Retinal pigment epithelial cell (primary cell): Measurements from ENCODE around the gene KNSTRN.
A peak's percentile ranks its signal among the peaks of the same experiment; 100 is the strongest.

Experiments used
- DNase-seq: peaks from one replicate; pipeline ENCODE4 v3.0.0-alpha.2; 2010; ENCODE audit warnings: low read depth
- H3K4me3 ChIP-seq: 2 replicates; pipeline ENCODE4 v1.5.1; 2011; ENCODE audit warnings: mild to moderate bottlenecking, low read length, control low read depth, moderate library complexity
- CTCF ChIP-seq: conservative IDR thresholded peaks from 2 replicates; pipeline ENCODE4 v1.5.1; 2011; ENCODE audit warnings: low read depth, low read length, control low read depth, inconsistent platforms

Gene KNSTRN

GRCh38 chr15:40354408-40355171 lies 27.9 kb upstream of the KNSTRN start:
- H3K4me3 ChIP-seq, result no peak overlapping the region
- peak; percentile 80 for TF ChIP-seq CTCF

GRCh38 chr15:40355976-40356585 lies 26.4 kb upstream of the KNSTRN start:
- no peak for DNase-seq
- H3K4me3 ChIP-seq, result no peak overlapping the region
- TF ChIP-seq CTCF, result no peak

More at GRCh38 chr15:40354408-40355171, 27.9 kb upstream of the KNSTRN start:
- DNase-seq, result no peak

- H3K4me3 ChIP-seq, result no peak overlapping the region
- TF ChIP-seq CTCF, result no peak
Observed at GRCh38 chr15:40357246-40357645, 25.3 kb upstream of the KNSTRN start.

GRCh38 chr15:40357723-40358470 lies 24.6 kb upstream of the KNSTRN start, which contains the start of gene DISP2:
TSS of gene DISP2 (plus strand) at chr15:40358219. CDS start at chr15:40358322, 103 bp downstream.
- TF ChIP-seq CTCF, result no peak
- H3K4me3 ChIP-seq, result peak within 1 kb of the TSS; percentile 54

More at GRCh38 chr15:40357246-40357645, 25.3 kb upstream of the KNSTRN start:
- DNase-seq, result no peak

GRCh38 chr15:40358471-40359353 lies 23.8 kb upstream of the KNSTRN start:
- DNase-seq, result no peak
- no peak for TF ChIP-seq CTCF
- H3K4me3 ChIP-seq, result peak overlapping the region; percentile 54

More at GRCh38 chr15:40357723-40358470, 24.6 kb upstream of the KNSTRN start, which contains the start of gene DISP2:
- no peak for DNase-seq

GRCh38 chr15:40360015-40360414 lies 22.5 kb upstream of the KNSTRN start:
- H3K4me3 ChIP-seq, result no peak overlapping the region
- no peak for DNase-seq
- no peak for TF ChIP-seq CTCF
